HG03025 (cell line): ENCODE results near the gene FAM228A.
"Not testable (repeated sequence)": the region's sequence is repeated elsewhere in the genome, so short reads cannot be mapped to it uniquely, and the experiment has no call there.

Source experiments
- ATAC-seq: cut with Tn5 transposase; IDR thresholded peaks from one replicate; pipeline ENCODE4 v1.9.1; 2021; ENCODE audit warnings: mild to moderate bottlenecking, moderate library complexity; ENCODE audit not compliant: unreplicated experiment, low FRiP score

The FAM228A gene

DNA sequence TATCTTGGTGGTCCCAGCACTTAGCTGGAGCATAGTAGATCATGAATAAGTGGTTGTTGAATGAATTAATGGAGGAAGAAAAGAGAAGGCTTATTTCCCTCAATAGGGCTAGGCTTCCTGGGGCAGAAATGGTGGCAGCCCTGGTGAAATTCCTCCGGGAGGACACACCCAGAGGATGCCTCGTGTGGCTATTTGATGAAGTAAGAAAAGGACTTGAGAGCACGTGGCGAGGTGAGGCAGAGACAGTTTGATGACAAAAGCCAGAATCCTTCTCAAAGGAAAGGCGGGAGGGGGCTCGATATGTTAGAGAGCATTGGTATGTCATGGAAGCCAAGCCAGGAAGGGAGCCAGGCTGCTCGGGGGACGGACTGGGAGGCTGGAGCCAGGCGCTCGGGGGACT lies 14.7 kb downstream of the FAM228A start:
- ATAC-seq: no peak

DNA sequence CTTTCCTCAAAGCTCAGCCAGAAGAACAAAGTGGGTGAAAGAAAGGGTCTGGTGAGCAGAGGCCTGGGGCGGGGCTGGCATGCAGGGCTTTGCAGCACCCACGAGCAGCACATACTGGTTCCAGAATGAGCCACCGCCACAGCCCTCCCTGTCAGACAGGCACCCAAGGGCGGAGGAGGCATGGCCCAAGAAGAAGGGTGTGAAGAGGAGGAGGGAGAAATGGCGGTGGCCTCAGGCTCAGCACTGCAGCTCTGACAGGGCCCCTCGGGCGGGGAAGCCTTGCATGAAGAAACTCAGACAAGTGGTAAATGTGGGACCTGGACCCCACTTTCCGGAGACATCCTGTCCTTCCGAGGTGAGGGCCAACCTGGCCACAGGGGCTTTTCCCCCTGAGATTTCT lies 15.7 kb downstream of the FAM228A start:
- ATAC-seq: no peak

DNA sequence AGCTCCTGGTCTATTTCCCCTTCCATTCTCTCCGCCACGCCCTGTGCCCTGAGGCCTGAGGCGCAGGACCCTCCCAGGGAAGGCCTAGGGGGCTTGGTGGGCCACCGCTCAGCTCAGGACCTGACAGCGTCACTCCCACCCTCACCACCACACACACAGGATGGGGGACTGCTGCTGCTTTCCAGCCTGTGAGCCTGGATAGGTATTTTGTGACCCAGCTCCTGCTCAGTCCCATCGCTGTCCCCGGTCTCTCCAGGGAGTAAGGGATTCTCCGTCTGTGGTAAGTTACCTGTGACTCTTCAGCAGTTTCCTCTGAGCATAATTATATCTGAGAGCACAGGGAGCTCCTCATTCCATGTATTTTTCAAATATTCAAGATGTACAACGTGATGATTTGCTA lies 16.3 kb downstream of the FAM228A start:
- no peak for ATAC-seq

DNA sequence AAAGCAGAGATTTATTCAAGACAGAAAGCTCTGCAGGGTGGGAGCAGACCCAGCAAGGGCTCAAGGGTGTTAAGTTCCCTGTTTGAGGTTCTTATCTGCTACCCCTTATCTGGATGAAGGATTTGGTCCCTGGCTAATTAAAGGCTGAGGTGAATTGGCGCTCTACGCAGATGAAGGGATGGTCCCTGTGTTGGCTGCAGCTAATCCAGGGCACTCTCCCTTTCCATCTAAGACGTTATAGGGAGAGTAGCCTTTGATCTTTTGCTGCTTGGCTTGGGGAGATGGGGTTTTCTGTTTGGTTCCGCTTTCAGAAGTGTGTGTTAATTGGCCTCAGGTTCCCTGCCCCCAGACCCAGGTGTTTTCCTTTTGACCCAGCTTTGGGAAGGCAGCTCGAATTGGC lies 17.0 kb downstream of the FAM228A start:
- no peak for ATAC-seq

DNA sequence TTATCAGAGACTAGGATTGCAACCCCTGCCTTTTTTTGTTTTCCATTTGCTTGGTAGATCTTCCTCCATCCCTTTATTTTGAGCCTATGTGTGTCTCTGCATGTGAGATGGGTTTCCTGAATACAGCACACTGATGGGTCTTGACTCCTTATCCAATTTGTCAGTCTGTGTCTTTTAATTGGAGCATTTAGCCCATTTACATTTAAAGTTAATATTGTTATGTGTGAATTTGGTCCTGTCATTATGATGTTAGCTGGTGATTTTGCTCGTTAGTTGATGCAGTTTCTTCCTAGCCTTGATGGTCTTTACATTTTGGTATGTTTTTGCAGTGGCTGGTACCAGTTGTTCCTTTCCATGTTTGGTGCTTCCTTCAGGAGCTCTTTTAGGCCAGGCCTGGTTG lies 22.4 kb downstream of the FAM228A start:
- ATAC-seq: not testable (repeated sequence)

DNA sequence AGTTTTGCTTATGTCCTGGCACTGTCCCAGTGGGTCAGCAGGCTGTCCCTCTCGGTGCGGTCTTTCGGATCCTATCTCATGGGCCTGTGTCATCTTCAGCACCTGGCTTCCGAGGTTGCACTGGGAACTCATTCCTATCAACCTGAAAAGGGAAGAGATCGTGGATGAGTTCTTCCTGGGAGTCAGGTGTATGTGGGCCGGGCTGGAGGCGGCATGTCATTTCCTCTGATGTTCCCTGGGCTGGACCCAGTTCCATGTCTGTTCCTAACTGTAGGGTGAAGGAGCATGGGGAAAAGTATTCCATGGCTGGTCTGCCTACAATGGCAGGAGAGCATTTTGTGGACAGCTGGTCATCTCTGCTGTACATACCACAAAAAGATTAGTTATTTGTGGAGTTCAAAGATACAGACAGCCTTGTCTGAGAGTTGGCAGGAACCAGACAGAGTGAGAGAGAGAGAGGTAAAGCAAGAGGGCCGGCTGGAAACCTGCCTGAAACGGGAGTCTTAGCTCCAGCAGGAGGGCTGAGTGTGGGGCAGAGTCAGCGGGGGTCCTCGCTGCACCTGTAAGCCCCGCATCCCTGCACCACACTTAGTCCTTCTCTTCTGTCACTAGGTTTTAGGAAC lies 25.2 kb downstream of the FAM228A start:
- ATAC-seq: no peak

DNA sequence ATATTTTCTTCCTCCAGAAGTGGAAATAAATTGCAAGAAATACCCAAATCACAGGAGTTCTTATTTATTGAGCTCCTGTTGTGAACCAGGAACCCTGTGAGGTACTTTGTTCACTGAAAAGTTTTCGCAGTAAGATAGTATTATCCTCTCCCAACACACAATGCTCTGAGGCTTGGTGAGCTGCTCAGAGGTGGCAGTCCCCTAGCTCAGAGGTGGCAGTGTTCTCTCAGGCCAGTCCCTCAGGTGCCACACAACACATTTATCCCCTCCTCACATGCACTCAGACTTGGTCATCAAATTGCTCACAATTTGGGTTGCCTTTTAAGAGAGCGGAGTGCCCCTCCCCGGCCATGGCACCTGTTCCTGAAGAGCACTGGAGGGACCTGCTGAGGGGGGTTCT lies 25.9 kb downstream of the FAM228A start:
- no peak for ATAC-seq

DNA sequence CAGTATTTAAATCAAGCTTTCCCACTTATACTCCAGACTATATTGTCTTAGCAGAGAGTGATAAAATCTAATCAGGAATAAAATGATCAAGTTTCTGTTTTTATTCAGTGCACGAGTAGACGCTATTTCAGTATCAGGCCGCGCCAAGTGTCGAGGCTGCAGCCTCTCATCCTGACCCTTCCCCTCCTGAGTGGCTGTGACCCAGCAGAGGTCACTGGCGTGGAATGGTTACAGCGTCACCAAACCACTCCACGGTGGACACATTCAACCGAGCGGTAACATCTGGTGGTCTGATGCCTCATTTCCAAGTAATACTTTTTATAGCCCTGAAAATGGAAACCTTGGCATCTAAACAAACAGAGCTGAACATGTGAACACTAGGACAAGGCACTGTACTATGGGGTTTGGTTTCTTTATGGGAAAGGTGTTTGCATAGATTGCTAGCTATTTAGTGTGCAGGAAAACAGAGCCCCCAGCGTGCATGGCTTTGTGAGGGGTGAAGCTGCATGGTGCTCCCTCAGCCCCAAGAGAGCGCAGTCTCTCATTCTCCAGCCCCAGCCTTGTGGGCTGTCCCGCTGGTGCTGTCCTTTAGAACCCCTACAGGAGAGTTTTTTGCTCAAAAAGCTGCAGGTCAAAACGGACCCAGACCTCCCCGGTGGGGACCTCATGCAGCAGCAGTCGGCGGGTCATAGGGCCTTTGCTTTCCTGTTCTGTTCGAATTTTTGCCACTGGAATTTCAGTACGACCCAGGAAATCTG lies 28.4 kb downstream of the FAM228A start:
- no peak for ATAC-seq

DNA sequence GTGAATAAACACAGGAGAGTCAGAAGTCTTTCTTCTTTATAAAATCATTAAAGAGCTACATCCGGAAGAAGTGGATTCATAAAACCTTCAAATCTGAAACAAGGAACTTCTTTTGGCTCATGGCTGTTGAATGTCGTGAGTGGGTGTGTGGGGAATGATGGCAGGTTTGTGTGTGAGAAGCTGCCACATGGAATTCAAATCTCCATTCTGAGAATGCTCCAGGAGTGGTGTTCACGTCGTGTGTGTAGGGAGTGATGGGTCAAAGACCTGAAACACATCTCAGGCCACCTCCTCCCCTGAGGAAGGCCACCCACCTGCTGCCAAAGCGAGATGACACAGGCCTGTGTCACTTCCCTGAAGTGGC lies 28.9 kb downstream of the FAM228A start:
- no peak for ATAC-seq

DNA sequence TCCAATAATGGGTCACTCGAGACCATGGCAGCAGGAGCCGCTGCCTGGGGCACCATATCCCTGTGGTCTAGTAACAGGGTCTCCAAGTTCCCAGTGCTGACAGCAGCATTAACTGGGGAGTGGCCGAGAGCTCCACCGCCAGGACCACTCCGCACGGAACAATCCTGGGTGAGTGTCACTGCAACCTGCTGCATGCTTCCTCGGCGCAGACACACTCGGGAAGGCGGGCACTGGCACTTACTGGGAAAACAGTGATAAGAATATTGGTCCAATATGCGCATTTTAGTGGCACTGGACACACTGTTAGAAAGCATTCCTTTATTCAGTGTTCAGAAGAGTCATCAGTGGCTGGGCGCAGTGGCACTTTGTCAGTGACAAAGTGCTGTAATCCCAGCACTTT lies 29.7 kb downstream of the FAM228A start:
- no peak for ATAC-seq

DNA sequence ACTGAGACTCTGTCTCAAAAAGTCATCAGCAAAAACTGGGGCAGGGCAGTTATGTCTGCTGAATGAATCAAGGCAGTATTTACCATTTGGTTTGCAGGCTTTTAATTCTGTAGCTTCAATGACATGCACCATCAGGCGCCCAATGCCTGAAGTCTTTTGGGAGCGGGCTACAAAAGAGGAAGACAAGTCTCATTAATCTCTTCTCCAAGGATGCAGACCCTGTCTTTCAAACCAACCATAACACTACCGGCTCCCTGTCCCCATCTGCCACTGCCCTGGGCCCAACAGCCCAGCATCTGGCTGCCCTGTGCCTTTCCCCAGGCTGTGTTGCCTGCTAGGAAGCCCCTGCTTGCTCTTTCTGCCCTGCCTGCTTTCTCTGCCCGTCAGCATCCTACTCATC lies 30.3 kb downstream of the FAM228A start:
- ATAC-seq: no peak

DNA sequence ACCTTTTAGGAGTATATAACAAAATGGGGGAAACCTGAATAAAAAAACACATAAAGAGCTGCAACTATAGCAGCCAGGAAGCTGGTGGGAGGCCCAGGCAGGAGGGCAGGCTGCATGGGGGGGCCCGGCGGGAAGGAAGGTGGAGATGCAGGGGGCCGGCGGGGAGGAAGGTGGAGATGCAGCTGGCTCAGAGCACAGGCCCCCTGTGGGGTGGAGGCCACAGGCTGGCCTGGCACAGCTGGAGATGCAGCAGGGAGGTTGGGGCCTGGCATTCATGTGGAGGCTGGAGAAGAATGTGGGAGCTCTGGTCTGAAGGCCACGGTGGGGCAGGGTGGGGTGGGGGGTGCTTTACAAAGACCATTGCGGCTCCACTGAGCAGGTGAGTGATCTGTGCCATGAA lies 31.4 kb downstream of the FAM228A start:
- ATAC-seq: no peak

DNA sequence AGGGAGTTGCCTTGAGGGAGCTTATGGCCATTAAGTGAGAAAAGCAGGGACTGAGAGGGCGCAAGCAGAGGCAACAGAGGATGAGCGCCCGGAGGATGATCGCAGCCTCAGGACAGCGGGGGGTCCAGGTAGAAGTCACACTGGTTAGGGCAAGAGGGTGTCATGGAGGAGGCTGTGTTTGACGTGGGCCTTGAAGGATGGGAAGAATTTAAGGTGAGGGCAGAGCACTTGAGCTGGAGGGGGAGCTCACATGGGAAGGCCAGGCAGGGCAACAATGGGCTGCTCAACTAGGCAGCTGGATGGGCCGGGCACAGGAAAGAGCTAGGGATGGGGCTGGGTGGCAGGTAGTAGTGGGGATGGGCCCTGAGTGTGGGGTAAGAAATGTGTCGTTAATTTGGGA lies 31.9 kb downstream of the FAM228A start:
- ATAC-seq: no peak

DNA sequence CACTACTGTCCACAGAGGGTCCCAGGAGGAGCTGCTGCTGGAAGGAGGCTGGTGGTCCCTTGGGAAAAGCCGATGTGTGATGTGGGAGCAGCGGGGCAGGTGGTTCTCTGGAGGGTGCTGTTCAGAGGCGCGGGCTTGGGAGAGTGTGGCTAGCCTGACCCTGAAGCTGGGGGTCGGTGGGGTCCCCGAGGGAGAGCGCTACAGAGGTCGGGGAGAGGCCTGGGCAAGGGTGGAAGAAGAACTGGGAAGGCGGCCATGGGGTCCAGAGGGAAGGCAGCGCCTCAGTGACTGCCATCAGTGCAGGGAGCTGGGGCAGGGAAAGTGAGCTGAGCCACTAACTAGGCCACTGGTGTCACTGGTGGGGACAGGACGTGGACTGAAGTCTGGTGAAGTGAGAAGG lies 32.5 kb downstream of the FAM228A start:
- no peak for ATAC-seq

DNA sequence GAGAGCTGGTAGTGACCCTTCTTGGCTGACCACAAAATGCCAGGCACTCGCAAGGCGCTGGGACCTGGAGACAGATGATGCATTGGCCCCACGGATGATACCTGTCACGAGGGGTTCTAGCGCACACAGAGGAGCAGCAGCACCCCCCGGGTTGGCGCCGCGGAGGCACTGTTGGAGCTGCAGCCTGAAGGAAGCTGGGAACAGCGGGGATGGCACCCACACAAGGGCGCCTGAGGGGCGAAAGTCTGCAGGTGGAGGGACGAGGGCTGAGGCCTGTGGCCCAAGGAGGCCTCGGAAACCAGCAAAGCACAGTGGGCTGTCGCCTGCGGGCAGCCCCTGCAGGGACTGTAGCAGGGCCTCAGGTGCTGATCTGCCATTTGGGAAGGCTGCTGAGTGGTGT lies 33.6 kb downstream of the FAM228A start:
- no peak for ATAC-seq

DNA sequence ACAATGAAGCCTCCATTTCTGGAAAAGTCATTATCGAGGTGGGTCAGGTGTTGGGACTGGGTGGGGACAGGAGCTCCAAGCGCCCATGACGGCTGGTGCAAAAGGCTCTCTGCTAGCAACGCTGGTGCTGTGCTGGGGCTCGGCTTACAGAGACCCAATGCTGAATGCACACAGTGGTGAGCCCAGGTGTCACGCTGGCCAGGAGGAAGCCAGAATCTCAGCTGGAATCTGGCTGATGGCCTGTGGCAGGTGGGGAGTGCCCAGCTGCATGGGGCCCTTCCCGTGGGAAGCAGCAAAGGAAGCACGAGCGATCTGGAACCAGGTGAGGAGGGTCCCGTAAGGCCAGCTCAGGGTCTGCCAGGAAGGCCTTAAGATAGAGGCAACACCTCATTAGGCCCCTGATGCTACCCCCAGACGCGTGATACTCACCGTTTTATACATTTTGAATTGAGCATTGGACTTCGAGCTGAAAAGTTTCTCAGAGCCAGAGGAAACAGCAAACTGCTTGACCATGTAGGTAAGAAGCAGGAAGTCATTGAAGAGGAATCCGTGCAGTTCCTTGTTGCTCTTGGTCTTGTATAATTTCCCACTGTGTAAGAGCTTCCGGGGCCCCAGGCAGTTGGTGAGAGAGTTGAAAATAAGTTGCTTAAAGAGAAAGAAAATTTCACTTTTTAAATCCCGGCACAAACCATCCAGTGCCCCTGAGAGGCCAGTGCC lies 34.7 kb downstream of the FAM228A start:
- ATAC-seq: no peak

DNA sequence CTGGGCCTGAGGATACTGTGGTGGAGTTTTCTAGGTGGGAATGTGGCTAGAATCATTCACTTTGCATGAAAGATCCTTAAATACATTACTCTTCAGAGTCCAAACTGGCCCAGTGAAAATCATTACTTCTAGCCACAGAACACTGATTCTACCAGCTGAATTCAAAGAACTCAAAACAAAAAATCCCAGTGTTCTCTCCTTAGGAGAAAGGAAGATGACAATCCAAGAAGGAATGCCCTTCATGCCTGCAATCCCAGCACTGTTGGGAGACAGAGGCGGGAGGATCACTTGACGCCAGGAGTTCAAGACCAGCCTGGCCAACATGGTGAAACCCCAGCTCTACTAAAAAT lies 35.2 kb downstream of the FAM228A start:
- ATAC-seq: no peak

DNA sequence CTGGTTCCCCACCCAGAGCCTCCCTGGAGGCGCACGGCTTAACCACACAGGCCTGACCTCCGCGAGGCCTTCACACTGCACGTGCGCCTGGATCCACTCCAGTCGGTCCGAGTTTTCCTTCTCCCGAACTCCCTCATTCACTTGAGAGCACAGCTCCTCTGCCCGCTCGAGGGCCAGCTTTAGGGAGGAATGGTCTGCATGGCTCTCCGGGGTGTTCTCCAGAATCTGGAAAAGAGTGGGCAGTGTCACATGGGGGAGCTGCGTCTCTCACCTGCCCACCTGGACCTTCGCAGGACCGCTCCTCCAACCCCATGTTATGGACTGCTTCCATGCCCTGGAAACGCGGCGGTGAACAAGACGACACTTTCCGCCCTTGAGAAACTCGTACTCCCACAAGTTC lies 35.9 kb downstream of the FAM228A start:
- no peak for ATAC-seq

DNA sequence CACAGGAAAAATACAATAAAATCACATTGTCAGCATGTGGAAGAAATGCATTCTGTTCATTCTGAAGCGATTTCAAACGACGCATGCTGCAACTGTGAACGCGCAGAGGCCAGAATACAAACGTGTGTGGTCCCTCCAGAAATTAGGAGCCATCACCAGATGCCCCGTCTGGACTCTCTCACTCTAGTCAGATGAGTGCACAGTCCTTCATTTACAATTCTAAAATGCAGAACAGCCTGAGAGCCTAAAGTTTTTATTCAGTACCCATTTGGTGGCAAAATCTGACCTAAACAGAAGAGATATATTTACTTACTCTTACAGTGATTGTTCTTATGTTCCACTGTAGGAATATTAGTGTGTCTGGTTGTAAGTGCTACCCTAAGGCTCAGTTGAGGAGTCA lies 36.6 kb downstream of the FAM228A start:
- ATAC-seq: no peak

DNA sequence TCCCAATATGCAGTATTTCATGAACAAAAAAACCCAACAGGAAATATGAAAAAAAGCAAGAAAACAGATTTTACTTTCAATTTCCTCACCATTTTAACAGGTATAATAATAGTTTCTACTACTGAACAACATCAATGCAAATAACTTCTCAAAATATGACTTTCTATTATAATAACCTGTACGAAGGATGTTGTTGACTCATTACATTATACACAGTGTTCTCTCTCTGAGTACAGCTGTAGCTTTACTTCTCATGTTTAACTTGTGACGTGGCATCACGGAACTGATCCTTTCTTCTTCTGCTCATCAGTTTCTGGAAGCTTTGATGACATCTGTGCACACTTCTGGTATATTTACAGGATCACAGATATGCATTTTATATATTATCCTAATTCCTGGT lies 40.0 kb downstream of the FAM228A start:
- peak; percentile 83 for ATAC-seq

DNA sequence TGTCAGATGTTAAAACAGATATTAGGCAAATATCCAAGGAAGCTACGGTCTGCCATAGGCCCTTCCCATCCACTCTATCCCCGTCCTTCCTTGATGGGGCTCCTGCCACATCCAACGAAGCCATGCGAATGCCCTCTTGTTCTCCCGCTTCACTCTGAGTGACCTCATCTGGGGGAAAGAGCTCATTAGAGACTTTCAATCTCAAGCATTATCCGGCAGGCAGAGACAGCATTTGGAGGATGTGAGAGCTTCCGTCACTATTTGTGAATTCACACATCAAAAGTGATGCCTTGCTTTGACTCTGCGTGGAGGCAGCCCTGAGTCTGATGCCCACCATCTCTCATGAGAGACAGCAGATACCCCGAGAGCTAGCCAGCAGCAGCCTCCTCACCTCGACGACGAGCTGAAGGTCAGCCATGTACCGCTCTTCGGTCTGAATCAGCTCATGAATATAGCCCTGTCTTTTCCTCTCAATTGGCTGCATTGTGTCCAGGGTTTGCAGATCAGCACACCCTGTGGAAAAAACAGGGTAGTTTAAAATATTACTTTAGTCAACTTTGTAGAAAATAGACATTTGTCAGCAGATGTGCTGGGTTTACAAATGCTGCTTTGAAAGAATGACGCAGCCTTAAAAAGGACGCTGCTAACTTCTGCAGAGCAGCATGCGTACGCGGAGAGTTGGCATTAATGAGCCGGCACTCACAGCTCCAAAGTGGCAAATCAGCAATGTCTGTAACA lies 45.9 kb downstream of the FAM228A start:
- ATAC-seq: no peak
